Epithelial cell of alveolus of lung (primary cell): Measurements from ENCODE around the gene GPRIN2. TPM values are rescaled to one million over a fixed set of nuclear protein-coding genes. Genes with fewer than 3 reads are reported as not detected.

Experiments used
- total RNA-seq: library from RNA; depleted of rRNA; stranded (reverse); fragments of >200 nt; gene quantifications from 2 replicates; pipeline ENCODE4 v1.2.1, GENCODE V29; 2015

GPRIN2 gene
- 1.0 TPM in 1 of 2 replicates, not detected in the other for total RNA-seq

GRCh38 chr10:46556515-46557318 lies at the start of gene GPRIN2:
Gene GPRIN2, minus strand, starts transcription at chr10:46556658. Its CDS starts 5,922 bp downstream, at chr10:46550736.

DNA sequence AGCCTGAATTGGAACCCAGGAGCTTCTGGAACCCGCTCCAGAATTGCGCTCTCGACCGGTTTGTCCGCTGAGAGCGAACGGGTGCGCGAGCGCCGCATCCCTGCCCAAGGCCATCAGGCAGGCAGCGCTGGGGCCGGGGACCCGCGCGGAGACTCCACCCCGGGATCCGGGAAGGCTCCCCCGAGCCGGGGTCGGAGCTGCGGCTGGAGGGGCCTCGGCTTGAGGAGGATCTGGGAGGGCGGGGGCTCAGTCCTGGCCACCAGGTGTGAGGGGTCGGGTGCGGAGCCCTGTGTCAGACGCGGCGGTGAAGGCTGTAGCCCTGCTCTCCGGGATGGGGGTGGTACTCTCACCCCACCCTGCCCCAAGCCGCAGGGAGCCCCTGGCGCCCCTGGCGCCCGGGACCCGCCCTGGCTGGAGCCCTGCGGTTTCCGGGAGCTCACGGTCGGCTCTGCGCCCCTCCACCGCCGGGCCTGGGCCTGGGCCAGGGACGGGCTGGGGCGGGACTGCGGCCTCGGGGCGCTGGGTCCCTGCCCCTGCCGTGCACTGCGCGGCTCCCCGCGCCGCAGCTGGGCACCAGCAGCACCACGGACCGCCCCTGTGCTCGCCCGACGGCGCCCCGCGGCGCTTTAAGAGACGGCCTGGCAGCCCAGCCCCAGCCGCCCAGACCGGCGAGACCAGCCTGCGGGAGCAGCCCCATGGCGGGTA lies 22.2 kb upstream of the GPRIN2 start, which contains the start of gene SYT15:
Gene SYT15 (plus strand): TSS at position 655 of the 705 bp plus-strand sequence. CDS start 41 bp downstream, at position 696.

Other genes with a start within 250 kb of the GPRIN2 start
- gene ANXA8L1, start 180.9 kb downstream of the GPRIN2 start, total RNA-seq, result 0.56 and 5.7 TPM in 2 replicates
- gene NPY4R, start 90.7 kb downstream of the GPRIN2 start, total RNA-seq, result 0.13 TPM in 1 of 2 replicates, not detected in the other
- 0.13 and 0.24 TPM in 2 replicates for gene SYT15, start 22.5 kb upstream of the GPRIN2 start, total RNA-seq